HG03066 (cell line): ENCODE data around the gene LUZP2.

Experiments
- ATAC-seq: cut with Tn5 transposase; IDR thresholded peaks from one replicate; pipeline ENCODE4 v1.9.1; 2021; ENCODE audit warnings: low read depth; ENCODE audit not compliant: unreplicated experiment

The LUZP2 gene

DNA sequence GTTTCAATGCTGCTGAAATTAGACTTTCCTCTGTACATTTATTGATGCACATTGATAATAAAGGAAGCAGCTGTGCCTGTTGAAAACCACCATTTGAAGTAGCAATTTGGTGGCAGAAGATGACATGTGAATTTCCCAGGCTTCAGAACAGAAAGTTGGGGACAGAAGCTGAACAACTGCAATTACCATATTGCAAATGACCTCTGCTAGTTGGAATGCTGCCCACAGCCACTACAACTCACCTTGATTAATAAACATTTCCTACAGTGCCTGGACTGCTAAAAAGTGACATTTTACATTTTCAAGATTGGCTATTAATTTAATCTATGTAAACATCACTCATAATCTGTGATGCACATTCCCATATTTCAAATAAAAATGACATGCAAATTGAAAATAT lies 208.6 kb downstream of the LUZP2 start:
- no peak for ATAC-seq

DNA sequence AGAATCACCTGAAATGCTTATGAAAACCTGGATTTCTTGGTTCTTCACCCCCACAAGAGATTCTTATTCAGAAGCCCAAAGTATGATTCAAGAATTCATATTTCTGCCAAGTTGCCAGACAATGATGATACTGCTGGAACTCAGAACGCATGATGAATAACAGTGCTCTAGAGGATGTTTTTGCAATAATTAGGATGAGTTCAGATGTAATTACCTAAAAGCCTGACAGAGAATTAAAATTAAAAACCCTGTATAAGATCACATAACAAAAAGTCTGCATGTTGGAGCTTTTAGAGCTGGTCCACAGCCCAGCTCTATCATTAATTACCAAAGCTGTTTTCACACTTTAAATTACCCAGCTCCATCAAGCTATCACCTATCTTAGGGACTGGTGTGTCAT lies 211.8 kb downstream of the LUZP2 start:
- no peak for ATAC-seq

DNA sequence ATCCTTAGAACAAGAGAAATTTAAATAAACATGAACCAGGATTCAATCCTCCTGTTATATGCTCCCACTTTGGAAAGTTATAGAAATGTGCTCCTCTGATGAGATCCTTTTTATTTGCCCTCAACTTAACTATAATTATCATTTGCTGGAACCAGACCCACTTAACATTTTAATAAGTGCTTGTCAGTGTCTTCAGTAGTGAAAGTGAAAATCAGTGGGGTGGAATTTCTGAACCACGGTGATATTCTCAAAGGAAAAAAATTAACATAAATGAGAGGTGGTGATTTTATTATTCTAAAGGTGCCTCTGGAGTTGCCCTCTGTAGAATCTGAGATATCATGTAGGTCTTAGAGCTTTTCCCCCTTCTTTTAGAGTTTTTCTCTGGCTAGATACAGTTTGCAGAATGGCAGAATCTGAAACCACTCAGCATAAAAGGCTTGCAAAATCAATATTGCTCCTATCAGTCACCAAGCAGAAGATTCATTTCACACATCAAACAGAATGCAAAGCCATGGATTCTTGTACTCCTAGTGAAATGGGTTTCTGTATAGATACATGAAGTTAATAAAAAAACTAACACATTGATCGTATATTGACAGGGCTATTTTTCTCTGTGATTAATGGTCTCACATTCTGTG lies 213.2 kb downstream of the LUZP2 start:
- ATAC-seq: no peak

DNA sequence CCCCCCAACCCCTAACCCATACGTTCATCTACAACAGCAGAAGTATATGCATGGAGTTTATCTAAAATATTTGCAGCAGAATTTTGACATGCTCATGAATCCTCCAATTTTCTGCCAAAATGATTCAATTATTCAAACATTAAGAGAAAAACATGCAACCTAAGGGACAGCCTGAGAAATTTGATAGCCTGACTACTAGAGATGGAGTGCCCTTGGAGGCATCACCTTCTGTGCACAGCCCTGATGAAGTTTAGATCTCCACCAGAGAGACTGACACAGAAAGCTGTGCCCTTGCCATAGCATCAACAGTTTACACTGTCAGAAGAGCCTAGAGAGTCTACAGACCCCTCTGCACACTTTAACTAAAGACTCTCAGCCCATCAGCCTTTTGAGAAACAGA lies 217.7 kb downstream of the LUZP2 start:
- ATAC-seq: no peak

DNA sequence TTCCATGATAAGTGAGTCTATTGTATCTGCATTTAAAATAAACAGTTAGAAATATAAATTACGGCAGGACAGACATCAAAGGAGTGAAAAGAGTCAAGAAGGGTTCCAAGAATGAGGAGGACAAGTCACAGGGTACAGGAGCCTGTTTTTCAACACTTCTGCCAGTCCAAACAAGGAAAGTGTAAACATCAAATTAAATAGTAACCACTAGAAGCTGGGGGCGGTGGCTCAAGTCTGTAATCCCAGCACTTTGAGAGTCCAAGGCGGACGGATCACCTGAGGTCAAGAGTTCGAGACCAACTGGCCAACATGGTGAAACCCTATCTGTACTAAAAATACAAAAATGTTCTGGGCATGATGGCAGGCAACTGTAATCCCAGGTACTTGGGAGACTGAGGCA lies 219.6 kb downstream of the LUZP2 start:
- no peak for ATAC-seq

DNA sequence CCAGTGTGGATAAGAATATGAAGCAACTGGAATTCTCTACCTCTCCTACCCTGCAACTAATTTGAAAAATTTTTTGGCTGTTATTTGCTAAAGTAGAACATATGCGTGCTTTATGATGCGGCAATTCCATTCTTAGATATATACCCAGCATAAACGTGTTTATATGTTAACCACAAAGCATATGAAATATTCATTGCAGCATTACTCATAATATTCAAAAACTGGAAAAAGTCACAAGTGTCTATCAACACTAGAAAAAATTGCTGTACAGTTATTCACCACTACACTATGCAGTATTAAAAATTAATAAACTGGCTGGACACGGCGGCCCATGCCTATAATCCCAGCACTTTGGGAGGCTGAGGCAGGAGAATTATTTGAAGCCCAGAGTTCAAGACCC lies 226.4 kb downstream of the LUZP2 start:
- ATAC-seq: no peak

DNA sequence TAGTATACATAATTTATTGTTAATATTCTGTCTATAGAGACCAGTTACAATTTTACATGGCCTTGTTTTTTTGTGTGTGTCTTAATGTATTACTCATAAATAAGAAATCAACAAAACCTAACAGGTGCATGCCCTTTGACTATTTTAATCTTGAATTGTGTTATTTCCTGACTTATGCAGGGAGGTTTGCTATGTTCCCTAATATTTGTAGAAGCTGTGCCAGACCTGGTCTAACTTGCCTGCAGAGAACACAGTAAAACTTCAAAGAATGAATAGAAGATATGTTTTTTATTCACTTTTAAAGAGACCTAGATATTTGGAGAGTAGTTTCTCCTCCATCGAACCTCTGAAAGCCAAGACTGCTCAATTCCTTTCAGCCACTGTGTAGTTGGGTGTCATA lies 234.7 kb downstream of the LUZP2 start:
- no peak for ATAC-seq

DNA sequence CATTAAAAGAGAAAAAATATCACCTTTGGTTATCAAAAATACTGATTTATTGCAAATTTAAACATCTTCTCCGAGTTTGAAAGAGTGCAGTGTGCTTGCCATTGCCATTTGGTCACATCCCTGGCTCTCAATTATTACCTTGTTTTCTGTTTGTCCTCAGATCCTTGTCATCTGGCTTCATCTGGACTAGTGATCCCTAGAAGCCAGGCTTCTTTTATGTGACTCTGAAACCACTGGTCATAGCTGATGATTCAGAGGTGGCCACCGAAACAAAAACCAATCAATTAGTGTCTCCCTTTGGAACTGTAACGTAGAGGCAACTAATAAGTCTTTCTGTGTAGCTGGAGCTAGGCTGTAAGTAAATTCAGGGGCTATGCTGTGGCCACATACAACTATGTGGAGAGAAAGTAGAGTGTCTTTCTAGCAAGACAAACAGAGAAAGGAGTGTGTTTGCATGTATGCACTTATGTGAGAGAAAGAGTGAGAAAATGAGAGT lies 237.9 kb downstream of the LUZP2 start:
- no peak for ATAC-seq

DNA sequence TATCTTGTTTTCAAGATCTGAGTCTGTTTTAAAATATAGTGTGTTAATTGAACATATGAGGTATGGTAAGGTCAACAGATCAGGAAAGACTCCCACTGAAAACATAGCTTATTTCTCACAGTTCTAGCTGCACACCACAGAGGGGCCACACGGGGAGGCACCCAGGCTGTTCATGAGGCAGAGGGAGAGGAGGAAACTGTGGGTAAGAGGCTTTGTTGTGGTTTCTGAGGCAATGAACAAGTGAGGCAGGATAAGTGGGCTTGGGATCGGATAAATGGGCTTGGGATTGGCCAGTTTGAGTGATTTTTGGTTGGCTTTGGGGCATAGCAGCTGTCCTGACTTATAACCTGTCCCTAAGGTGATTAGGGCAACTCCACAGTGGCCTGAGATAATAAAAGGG lies 242.1 kb downstream of the LUZP2 start:
- ATAC-seq: no peak

DNA sequence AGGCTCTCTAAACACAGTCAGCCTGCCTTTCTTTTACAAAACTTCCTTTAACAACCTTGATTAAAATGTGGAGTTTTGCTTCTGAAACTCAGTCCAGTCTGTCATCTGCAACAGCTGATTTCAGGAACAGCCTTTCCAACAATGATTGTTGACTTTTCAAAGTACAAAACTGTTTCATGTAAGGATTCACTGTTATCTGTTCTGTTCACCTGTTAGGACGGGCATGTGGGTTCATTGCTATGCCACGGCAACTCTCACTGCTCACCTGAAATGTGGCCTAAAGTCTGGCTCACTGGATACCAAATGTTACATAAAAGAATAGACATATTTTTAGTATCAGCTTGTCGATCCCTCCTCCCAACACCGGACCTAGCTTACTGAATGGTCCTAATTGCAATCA lies 242.8 kb downstream of the LUZP2 start:
- ATAC-seq: no peak

DNA sequence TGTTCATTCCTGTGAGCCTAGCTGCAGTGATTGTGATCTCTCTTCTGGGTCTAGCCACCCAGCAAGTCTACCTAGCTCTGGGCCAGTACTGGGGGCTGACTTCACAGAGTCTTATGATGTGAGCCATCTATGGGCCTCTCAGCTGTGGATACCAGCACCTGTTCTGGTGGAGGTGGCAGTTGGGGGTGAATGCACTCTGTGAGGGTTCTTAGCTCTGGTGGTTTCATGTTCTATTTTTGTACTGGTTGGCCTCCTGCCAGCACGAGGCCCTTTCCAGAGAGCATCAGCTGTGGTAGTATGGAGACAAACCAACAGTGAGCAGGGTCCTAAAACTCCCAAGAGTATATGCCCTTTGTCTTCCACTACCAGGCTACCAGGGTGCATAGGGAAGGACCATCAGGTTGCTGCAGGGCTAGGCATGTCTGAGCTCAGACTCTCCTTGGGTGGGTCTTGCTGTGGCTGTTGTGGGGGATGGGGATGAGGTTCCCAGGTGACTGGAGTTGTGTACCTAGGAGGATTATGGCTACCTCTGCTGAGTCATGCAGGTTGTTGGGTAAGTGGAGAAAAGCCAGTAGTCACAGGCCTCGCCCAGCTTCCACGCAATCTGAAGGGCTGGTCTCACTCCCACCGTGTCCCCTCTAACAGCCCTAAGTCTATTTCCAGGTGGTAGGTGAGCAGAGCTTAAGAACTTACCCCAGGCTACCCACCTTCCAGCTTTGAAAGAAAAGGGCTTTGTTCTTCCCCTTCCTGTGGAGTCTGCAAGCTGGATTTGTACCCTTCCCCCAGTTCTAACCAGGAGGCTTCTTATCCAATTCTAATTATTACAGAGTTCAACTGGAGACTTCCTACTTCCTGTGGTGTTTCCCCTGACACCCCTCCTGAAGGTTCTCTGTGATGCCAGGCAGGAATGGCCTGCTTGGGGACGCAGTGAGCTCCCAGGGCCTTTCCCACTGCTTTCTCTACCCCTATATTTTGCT lies 250.7 kb downstream of the LUZP2 start:
- ATAC-seq: no peak

DNA sequence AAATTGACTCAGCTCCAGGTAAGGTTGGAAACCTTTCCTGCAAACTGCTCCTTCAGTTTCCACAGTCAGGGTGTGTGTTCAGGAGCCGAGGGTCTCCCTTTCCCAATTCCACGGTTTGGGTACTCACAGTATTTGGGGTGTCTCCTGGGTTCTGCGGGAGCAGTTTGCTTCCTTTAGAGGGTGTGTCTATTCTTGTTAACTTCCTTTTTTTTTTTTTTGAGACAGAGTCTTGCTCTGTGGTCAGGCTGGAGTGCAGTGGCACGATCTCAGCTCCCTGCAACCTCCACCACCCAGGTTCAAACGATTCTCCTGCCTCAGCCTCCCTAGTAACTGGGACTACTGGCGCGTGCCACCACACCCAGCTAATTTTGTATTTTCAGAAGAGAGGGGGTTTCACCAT lies 251.4 kb downstream of the LUZP2 start:
- ATAC-seq: no peak

DNA sequence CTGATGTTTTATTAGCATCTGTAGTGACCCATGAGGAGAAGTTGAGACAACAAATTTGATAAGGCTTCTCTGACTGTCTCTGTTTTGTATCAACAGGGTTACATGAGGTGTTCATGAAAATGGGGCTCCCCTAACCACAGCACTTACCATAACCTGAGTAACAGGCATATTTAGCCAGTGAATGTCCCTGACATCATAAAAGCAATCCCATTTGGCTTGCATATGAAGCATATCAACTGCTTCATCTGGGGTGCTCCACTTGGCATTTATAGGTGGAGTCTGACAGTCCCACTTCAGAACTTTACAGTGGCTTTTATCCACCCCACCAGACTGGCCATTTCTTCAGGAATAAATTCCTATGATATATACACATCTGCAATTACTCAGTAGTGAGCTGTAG lies 257.6 kb downstream of the LUZP2 start:
- no peak for ATAC-seq

DNA sequence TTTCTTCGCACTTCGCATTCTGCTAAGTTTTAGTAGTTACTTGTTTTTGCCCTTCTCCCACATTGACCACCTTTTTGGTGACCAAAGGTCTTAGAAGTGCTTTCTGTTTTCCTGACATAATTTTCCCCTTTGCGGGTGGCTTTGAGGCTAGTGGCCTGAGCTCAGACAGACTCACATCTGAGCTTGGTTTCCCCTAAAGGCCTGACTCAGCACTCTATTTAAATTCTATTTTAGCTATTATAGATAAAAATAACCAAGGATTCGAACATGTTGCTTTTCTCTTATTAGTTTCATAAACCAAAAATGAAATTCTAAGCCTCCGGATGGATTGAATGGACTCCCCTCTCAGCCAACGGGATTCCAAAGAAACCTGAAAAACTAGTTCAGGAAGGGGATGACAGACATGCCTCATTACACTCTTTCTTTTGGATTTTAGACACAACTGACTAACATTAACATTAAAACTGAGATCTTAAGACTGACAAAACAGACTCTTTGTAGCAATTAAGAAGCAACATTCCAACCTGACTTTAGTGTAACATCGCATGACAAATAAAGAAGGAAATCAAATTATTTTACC lies 258.5 kb downstream of the LUZP2 start:
- no peak for ATAC-seq

DNA sequence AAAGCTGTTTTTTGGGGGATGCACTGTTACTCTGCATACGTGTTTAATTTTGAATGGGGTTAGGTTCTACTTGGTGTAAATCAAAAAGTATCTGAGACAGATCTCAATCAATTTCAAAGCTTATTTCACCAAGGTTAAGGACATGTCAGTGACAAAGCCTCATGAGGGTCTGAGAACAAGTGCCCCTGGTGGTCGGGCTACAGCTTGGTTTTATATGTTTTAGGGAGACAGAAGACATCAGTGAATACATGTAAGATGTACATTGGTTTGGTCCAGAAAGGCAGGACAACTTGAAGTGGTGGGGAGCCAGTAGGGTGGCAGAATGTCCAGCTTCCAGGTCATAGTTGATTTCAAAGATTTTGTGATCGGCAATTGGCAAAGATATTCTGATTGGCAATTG lies 262.9 kb downstream of the LUZP2 start:
- no peak for ATAC-seq

DNA sequence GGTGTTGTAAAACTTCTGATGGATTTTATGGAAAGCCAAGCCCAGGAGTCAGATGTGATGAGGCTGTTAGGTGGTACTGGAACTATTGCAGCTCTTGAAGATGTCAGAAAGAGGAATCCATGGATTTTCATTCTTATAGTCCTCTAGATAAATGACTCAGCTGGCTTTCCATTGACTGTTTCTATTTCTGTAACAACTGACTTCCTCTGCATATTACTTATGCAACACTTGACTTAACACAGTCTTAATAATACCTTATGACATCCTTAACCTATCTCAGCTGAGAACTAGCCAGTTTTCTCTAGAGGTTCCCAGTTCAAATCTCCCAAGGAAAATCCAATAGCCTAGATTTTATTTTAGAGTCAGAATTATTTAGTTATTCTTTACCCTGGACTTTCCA lies 263.8 kb downstream of the LUZP2 start:
- no peak for ATAC-seq

DNA sequence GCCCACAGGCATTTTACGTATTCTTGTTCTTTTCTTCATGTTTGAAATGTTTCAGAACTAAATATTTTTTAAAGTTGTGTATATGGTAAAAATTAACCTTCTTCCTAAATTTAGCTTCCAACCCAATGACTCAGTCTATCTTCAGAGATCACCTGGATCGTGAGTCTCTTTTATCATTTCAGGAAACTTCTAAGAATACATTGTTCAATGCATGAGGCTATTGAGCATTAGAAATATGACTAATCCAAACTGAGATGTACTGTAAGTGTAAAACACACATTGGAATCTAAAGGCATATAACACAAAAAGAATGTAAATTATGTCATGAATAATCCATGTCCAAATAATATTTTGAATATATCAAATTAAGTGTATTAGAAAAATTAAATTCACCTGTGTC lies 265.2 kb downstream of the LUZP2 start:
- no peak for ATAC-seq

DNA sequence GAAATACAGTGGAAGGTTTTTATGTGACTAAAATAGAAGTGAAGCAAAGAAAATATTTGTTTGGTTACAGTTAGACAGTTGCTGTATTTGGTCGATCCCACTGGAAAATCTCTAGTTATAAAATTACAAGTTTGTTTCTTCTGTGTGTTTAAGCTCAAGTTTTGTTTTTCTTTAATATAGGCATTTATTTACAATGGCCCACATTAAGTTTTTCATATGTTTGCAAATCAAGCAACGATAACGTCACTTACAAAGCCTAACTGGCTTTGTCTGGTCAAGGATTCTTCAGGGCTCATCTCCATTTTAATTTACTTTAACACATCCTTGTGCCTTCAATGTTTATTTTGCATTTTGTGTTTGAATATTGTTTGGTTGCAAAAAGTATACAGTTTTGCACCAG lies 270.6 kb downstream of the LUZP2 start:
- ATAC-seq: no peak

DNA sequence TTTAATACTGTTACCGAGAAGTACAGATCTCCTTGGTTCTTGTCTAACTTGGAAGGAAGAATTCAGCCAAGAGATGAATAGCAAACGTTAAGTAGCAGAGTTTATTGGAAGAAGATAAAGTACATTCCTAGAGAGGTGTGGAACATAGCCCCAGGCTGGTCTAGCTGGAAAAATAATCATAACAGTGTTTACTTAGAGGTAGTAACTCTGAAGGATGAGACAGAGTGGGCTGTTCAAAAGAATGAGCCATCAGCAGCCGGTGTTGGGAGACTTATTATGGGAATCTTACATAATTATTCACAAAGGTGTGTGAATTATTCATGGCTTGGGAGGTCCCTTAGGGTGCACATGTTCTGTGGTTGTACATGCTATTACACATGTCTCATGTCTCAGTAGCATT lies 276.5 kb downstream of the LUZP2 start:
- ATAC-seq: no peak

DNA sequence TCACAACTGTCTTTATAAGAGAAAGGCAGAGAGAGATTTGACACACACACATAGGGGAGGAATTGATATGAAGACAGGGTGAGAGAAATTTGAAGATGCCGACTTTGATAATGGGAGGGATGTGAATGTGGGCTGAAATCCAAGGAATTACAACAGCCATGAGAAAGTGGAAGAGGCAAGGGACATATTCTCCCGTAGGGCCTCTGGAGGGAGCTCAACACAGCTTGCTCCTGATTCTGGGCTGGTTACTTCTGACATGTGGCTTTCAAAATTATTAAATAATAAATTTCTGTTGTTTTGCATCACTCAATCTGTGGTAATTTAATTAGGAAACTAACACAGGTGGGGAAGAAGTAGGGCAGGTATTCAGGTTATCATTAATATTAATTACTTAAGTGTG lies 282.9 kb downstream of the LUZP2 start:
- ATAC-seq: no peak

DNA sequence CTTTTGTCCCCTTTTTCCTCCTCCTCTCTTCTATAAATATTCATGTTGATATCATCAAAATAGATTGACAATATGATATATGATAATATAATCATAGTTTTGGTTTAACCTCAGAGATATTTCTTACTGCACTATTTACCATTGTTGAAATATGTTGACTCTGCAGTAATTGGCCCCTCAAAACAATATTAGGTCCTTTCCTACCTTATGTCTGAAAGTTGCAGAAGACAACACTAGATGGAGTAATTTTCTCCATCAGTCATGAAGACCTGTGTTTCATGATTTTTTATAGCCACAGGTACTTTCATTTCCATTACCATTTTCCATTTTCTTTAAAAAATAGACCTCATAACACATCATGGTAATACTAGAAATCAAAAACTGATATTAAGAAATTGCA lies 284.4 kb downstream of the LUZP2 start:
- ATAC-seq: no peak

DNA sequence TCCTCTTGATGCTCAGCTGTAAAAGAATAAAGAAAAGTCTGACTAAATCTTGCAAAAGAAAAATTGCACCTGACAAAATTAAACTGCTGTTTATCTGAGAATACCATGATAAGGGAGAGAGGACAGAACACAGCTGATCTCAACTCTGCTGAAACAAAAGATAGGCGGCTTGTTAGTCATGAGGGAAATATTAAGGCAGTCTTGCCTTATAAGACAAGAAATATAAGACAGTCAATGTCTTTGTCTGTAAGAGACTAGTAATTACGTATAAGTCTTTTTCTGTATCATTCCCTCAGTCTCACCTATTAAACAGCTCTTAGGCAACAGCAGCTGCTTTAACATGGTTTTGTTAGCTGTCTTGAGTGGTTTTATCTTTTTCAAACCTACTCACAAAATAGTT lies 296.6 kb downstream of the LUZP2 start:
- ATAC-seq: no peak
